Activated naive CD8-positive, alpha-beta T cell treated with anti-CD3 and anti-CD28 coated beads for 36 hours (primary cell): ENCODE measurements around the gene CCDC180. TPM values are rescaled to one million over a fixed set of nuclear protein-coding genes. Genes with fewer than 3 reads are reported as not detected.
"Not testable (repeated sequence)": the region's sequence is repeated elsewhere in the genome, so short reads cannot be mapped to it uniquely, and the experiment has no call there.

Experiments used
- DNase-seq: peaks from one replicate; pipeline ENCODE4 v3.0.0; 2021
- H3K27ac Mint-ChIP-seq: one replicate; pipeline ENCODE4 v1.8.0; 2022; ENCODE audit warnings: mild to moderate bottlenecking, moderate library complexity, mixed read lengths
- H3K27me3 Mint-ChIP-seq: one replicate; pipeline ENCODE4 v1.8.0; 2022; ENCODE audit warnings: mild to moderate bottlenecking, mixed read lengths
- H3K36me3 Mint-ChIP-seq: one replicate; pipeline ENCODE4 v1.8.0; 2021; ENCODE audit warnings: mild to moderate bottlenecking, mixed read lengths
- H3K4me1 Mint-ChIP-seq: one replicate; pipeline ENCODE4 v1.8.0; 2021; ENCODE audit warnings: mixed read lengths
- H3K4me3 Mint-ChIP-seq: one replicate; pipeline ENCODE4 v1.8.0; 2022; ENCODE audit warnings: mild to moderate bottlenecking, moderate library complexity, mixed read lengths
- H3K9me3 Mint-ChIP-seq: one replicate; pipeline ENCODE4 v1.8.0; 2022; ENCODE audit warnings: mixed read lengths
- total RNA-seq, 2 experiments: library from RNA; stranded (reverse); gene quantifications; one replicate each; pipeline ENCODE4 v1.2.3, GENCODE V29; 2021

The CCDC180 gene
- total RNA-seq: 1 to 10 TPM in 1 of 2 experiments, under 1 TPM in 1; 0.54 to 1.3 TPM

DNA sequence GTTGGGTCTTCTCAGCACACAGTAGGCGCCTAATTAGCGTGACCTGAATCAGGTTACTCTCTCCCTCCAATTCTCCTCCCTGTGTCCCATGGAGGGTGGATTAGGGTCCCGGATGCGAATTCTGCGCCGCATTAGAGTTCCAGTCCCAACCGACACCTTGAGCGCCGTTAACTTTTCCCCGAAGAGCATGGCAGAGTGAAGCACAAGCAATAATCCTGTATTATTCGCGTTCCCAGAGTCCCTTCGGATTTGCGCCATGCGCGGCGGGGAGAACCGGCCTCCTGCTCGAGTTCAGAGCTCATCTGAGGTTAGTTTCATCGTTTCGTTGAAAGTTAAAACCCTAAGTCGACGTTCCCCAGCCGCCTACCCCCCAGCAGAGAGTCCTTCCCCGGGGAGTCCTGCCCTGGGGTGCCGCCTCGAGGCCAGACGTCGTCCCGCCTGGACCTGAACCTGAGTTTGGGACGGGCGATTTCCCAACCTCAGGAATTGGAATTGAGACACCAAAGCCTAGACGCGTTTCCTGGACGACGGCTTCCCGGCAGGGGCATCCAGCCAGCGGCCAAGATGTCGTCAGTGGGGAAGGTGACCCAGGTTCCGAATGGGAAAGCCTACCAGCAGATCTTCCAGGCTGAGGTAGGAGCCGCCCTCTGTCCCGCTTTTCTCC, at the start of gene CCDC180:
TSS of gene CCDC180 (plus strand) at position 160 of the 664 bp plus-strand sequence. CDS start at position 565, 405 bp downstream.
- Mint-ChIP-seq H3K27me3 (no peaks in the 10 kb centered on the region), H3K36me3 (peaks cover 1% of the 10 kb centered on the region), H3K27ac (no peak within 1 kb of the TSS), H3K9me3 (peaks cover 3% of the 10 kb centered on the region), H3K4me3 (no peak within 1 kb of the TSS), H3K4me1 (no peaks in the 10 kb centered on the region)
- no peak for DNase-seq

DNA sequence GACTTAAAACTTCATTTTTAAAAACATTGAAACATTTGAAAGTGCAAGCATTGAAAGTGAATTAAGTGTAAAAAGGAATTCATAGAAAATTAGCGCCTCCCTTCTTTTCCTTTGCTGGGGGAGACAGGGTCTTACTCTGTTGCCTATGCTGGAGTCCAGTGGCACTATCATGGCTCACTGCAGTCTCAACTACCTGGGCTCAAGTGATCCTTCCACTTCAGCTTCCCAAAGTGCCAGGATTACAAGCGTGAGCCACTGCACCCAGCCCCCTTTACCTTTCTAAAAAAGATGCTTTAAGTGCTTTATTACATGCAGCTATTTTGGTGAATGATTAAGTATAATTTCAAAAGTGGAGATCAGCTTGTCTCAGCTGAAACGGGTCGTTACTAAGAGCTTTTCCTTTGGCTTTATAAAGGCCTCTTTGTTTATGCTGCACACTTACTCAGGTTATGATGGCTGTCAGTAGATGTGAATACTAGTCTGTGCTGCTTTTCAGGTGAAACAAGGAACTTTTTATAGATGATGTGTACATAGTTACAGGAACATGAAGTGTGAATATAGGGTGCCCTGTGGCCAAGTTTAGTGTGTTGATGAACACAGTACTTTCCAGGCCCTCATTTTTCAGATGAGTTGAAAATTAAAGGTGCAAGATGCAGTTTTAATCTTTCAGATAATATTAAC, 47.5 kb upstream of the CCDC180 start:
- not testable (repeated sequence) for H3K36me3 Mint-ChIP-seq, H3K9me3 Mint-ChIP-seq, H3K4me1 Mint-ChIP-seq, H3K4me3 Mint-ChIP-seq, DNase-seq, H3K27ac Mint-ChIP-seq, H3K27me3 Mint-ChIP-seq

DNA sequence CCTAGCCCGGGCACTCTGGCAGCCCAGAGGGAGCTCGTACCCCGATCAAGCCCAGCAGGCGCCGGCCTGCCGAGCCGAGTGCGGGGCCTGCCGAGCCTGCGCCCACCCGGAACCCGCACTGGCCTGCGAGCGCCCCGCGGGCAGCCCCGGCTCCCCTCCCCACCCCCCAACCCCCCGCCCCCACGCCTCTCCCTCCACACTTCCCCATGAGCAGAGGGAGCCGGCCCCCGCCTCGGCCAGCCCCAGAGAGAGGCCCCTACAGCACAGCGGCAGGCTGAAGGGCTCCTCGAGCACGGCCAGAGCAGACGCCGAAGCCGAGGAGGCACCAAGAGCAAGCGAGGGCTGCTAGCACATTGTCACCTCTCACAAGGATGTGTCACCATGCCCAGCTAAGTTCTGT, 36.2 kb upstream of the CCDC180 start:
- Mint-ChIP-seq H3K36me3 (peaks cover 6% of the 10 kb centered on the region), H3K27ac (no peak overlapping the region), H3K9me3 (no peaks in the 10 kb centered on the region), H3K4me3 (no peak overlapping the region), H3K4me1 (peaks cover 2% of the 10 kb centered on the region), H3K27me3 (no peaks in the 10 kb centered on the region)
- DNase-seq: no peak

DNA sequence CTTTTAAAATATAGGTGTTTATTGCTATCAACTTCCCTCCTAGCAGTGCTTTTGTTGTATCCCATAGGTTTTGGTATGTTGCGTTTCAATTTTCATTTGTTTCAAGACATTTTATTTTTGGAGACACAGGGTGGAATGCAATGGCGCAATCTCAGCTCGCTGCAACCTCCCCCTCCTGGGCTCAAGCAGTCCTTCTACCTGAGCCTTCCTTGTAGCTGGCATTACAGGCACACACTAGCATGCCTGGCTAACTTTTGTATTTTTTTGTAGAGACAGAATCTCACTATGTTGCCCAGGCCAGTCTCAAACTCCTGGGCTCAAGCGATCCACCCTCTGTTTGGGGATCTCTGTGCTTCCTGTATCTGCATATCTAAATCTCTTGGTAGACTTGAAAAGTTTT, 35.4 kb upstream of the CCDC180 start:
- H3K36me3 Mint-ChIP-seq: peaks cover 6% of the 10 kb centered on the region
- peaks cover 2% of the 10 kb centered on the region for H3K4me1 Mint-ChIP-seq
- no peaks in the 10 kb centered on the region for H3K9me3 Mint-ChIP-seq
- no peaks in the 10 kb centered on the region for H3K27me3 Mint-ChIP-seq
- H3K4me3 Mint-ChIP-seq: no peak overlapping the region
- H3K27ac Mint-ChIP-seq: no peak overlapping the region
- DNase-seq: no peak

DNA sequence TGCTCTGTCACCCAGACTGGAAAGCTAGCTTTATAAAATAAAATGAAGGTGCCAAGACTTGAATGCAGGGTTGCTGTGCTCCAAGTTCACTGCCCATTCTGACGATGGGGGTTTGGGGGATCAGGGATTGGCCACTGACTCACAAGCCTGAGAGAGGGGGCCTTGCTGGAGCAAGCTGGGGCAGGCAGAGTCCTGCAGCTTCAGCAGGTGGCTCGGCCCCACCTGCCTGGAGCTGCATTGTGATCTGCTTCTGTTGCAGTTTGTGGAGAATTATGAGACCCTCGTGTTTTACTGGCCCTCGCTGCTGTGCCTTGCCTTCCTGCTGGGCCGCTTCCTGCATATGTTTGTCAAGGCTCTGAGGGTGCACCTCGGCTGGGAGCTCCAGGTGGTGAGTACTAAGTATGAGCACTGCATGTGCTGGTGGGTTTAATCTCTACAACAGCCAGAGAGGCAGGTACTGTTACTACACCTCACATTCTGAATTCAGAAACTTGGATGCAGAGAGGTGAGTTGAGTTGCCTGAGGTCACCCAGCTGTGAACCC, 31.1 kb upstream of the CCDC180 start:
- peaks cover 10% of the 10 kb centered on the region for H3K36me3 Mint-ChIP-seq
- DNase-seq: no peak
- no peaks in the 10 kb centered on the region for H3K9me3 Mint-ChIP-seq
- H3K27me3 Mint-ChIP-seq: no peaks in the 10 kb centered on the region
- H3K4me3 Mint-ChIP-seq: no peak overlapping the region
- peaks cover 2% of the 10 kb centered on the region for H3K4me1 Mint-ChIP-seq
- H3K27ac Mint-ChIP-seq: no peak overlapping the region

DNA sequence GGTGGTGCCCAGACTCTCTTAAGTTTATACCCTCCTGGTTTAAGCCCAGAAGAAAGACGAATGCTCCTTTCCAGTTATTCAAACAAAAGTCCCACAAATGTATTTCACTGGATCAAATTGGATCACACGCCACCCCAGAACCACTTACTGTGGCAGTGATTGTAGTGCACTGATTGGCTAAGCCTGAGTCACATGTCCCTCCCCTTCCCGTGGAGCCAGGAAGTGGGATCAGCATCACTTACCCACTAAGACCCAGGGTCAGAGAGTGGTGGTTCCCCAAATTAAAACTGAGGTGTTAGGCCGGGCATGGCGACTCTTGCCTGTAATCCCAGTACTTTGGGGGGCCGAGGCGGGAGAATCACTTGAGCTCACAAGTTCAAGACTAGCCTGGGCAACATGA, 29.5 kb upstream of the CCDC180 start:
- H3K27ac Mint-ChIP-seq: no peak overlapping the region
- H3K9me3 Mint-ChIP-seq: no peaks in the 10 kb centered on the region
- H3K27me3 Mint-ChIP-seq: no peaks in the 10 kb centered on the region
- H3K4me1 Mint-ChIP-seq: peaks cover 2% of the 10 kb centered on the region
- DNase-seq: no peak
- no peak overlapping the region for H3K4me3 Mint-ChIP-seq
- H3K36me3 Mint-ChIP-seq: peaks cover 13% of the 10 kb centered on the region

DNA sequence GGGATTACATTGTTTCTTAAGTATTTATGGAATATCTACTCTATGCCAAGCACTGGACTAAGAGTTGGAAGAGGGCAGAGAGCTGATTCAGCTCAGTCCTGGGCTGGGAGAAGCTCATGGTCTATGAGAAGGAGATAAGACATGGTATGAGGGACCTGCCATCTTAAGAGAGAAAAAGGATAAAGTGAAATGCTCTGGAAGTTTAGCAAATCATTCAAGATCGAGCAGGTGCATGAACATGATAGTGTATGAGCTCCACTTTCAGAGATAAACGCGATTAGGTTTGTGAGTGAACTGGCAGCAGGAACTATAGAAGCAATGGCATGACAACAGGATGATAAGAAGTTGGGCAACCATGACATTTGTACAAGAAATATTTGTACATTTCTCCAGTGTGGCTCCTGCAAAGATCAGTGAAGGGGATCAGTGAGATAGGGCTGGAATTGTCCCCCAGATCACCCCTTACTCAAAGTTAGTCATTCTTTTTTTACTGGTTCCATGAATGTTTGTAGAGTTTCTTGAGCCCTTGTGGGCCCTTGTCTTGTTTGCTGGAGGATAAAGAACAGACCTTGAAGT, 26.6 kb upstream of the CCDC180 start:
- peaks cover 24% of the 10 kb centered on the region for H3K36me3 Mint-ChIP-seq
- no peak overlapping the region for H3K4me3 Mint-ChIP-seq
- H3K4me1 Mint-ChIP-seq: no peaks in the 10 kb centered on the region
- H3K9me3 Mint-ChIP-seq: peaks cover 2% of the 10 kb centered on the region
- no peak for DNase-seq
- H3K27ac Mint-ChIP-seq: no peak overlapping the region
- no peaks in the 10 kb centered on the region for H3K27me3 Mint-ChIP-seq

DNA sequence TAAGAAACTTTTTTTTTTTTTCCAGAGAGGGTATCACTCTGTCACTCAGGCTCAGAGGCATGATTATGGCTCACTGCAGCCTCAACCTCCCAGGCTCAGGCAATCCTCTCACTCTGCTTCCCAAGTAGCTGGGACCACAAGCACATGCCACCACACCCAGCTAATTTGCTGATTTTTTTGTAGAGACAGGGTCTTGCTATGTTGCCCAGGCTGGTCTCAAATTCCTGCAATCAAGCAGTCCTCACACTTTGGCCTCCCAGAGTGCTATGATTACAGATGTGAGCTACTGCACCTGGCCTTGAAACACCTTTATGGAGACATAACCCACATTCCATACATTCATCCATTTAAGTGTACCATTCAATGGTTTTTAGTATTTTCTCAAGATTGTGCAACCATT, 23.7 kb upstream of the CCDC180 start:
- H3K27me3 Mint-ChIP-seq: no peaks in the 10 kb centered on the region
- peaks cover 44% of the 10 kb centered on the region for H3K36me3 Mint-ChIP-seq
- H3K4me3 Mint-ChIP-seq: no peak overlapping the region
- H3K4me1 Mint-ChIP-seq: no peaks in the 10 kb centered on the region
- H3K27ac Mint-ChIP-seq: no peak overlapping the region
- DNase-seq: no peak
- H3K9me3 Mint-ChIP-seq: peaks cover 5% of the 10 kb centered on the region

DNA sequence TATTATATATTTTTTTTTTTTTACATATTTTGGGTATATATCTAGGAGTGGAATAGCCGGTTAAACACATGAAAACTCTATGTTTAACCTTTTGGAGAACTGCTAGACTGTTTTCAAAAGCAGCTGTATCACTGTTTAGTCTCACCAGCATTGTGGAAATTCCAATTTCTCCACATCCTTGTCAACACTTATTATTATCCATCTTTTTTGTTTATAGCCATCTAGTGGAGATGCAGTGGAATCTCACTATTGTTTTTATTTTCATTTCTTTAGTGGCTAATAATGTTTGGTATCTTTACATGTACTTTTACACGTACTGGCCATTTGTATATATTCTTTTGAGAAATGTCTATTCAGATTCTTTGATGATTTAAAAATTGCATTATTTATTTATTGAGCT, 22.7 kb upstream of the CCDC180 start:
- no peak for DNase-seq
- Mint-ChIP-seq H3K4me3 (no peak overlapping the region), H3K4me1 (no peaks in the 10 kb centered on the region), H3K27me3 (no peaks in the 10 kb centered on the region), H3K36me3 (peaks cover 45% of the 10 kb centered on the region), H3K9me3 (peaks cover 5% of the 10 kb centered on the region), H3K27ac (no peak overlapping the region)

DNA sequence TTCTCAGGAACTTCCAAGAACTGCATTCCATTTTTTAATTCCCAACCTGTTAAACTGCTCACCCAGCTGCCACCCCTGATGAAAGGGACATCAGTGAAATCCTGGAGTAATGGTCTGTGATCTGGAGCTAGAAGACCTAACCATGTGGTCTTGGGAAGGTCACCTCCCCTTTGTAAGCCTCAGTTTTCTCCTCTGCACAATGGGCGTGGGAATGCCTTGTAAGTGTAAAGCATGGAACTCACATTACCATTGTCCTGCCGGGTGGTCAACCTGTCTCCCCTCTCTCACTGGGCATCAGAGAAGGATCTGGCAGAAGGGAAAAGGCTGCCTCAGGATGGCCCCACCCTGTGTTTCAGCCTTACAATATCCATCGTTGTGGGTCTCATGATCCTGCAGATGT, 15.3 kb upstream of the CCDC180 start:
- Mint-ChIP-seq H3K36me3 (peaks cover 43% of the 10 kb centered on the region), H3K4me1 (peaks cover 2% of the 10 kb centered on the region), H3K27ac (no peak overlapping the region), H3K4me3 (no peak overlapping the region), H3K9me3 (peaks cover 2% of the 10 kb centered on the region), H3K27me3 (no peaks in the 10 kb centered on the region)
- no peak for DNase-seq

DNA sequence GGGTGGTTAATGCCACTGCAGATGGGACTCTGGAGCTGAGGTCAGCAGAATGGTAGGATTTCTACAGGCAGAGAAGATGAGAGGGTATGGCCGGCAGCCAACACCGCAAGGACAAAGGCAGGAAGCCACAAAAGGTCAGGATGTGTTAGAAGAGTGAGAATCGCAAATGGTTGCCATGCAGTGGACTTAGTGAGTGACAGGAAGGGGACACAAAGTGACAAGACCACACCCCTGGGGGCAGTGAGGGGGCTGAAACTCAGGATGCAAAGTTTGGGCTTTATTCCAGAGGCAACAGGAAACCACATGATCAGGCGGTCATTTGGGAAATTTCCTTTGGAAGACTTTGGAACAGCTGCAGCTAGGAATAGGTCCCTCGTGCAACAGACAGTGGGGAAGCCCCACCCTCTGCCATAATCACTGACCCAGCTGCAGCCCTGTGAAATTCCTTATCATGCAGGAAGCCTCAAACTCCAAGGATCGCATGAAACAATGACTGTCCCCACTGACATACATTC, 14.2 kb upstream of the CCDC180 start:
- no peaks in the 10 kb centered on the region for H3K27me3 Mint-ChIP-seq
- peaks cover 40% of the 10 kb centered on the region for H3K36me3 Mint-ChIP-seq

DNA sequence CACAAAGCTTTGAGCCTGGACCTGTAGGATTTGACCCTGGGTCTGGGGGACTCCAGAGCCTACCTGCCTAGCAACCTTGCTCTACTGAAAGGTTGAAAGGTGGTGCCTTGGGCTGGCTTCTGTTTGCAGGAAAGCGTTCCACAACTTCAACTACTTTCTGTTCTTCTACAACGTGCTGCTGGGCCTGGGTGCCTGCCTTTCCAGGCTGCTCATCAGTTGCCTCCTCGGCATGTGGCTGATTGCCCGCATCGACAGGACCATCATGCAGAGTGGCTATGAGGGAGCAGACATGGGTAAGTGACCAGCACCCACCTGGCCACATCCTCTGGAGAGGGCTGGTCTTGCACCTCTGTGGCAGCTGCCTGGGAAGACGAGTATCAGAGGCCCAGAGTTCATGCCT, 13.6 kb upstream of the CCDC180 start:
- H3K27ac Mint-ChIP-seq: no peak overlapping the region
- no peaks in the 10 kb centered on the region for H3K27me3 Mint-ChIP-seq
- H3K36me3 Mint-ChIP-seq: peaks cover 38% of the 10 kb centered on the region

More for the DNA sequence above, 14.2 kb upstream of the CCDC180 start:
- H3K27ac Mint-ChIP-seq: no peak overlapping the region
- no peak overlapping the region for H3K4me3 Mint-ChIP-seq
- DNase-seq: no peak
- peaks cover 10% of the 10 kb centered on the region for H3K9me3 Mint-ChIP-seq
- H3K4me1 Mint-ChIP-seq: peaks cover 2% of the 10 kb centered on the region

DNA sequence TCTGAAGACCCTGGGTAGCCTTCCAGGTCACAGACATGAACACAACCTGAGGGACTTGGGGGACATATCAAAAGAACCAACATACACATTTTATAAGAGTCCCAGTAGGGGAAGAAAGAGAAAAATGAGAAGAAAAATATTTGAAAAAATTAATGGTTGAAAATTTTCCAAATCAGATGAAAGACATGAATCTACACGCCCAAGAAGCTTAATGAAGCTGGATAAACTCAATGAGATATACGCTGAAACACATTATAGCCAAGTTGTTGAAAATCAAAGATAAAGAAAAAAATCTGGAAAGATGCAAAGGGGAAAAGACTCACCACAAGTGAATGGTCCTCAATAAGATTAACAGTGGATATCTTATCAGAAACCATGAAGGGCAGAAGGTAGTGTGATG, 9.6 kb upstream of the CCDC180 start:
- Mint-ChIP-seq H3K9me3 (peaks cover 18% of the 10 kb centered on the region), H3K36me3 (peaks cover 37% of the 10 kb centered on the region), H3K27ac (no peak overlapping the region), H3K27me3 (no peaks in the 10 kb centered on the region), H3K4me1 (peaks cover 2% of the 10 kb centered on the region), H3K4me3 (no peak overlapping the region)
- DNase-seq: no peak

More for the DNA sequence above, 13.6 kb upstream of the CCDC180 start:
- H3K4me1 Mint-ChIP-seq: peaks cover 2% of the 10 kb centered on the region
- H3K4me3 Mint-ChIP-seq: no peak overlapping the region
- H3K9me3 Mint-ChIP-seq: peaks cover 13% of the 10 kb centered on the region
- no peak for DNase-seq

DNA sequence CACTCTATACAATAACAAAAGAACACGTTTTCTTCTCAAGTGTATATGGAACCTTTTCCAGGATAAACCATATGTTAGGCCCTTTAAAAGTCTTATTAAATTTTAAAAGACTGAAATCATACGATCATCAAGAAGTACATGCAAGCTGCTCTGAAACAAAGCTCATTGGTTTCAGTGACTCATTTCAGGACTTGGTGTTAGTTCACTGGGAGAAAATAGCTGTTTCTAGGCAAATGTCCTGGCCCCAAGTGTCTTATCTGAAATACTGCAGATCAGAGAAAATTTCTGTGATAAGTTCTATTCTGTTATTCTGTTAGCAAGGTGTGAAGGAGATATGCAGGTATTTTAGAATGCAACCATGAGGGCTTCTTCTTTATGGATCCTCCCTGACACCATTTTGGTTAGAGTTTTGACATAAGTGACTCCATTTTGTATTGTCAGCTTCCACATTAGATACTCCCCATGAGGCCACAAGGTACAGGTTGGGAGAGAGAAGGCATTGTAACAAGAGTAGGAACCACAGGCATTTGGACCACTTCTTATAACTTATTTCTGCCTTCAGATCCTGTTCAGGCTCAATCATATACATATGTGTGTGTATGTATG, 7.5 kb upstream of the CCDC180 start:
- Mint-ChIP-seq H3K36me3 (peaks cover 27% of the 10 kb centered on the region), H3K27me3 (no peaks in the 10 kb centered on the region), H3K4me1 (no peaks in the 10 kb centered on the region), H3K27ac (no peak overlapping the region), H3K9me3 (peaks cover 20% of the 10 kb centered on the region), H3K4me3 (no peak overlapping the region)
- no peak for DNase-seq

DNA sequence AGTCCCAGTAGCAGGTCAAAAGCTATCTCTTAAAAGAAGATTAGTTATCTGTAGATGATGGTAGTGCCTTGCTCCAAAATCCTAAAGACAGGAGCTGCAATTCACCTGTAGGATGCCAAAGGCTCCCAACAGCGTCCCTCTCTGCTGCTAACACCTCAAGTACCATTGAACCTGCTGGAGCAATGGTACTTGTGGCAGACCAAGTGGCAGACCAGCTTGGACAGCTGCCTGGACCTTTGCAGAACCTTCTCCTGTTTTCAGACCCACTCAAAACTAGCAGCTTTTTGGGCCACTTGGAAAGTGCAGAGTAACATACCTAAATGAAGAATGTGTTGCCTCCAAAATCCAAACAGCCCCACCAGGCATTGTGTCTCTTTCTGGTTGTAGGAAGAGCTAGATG, 6.9 kb upstream of the CCDC180 start:
- no peaks in the 10 kb centered on the region for H3K4me1 Mint-ChIP-seq
- peaks cover 20% of the 10 kb centered on the region for H3K9me3 Mint-ChIP-seq
- DNase-seq: no peak
- H3K27me3 Mint-ChIP-seq: no peaks in the 10 kb centered on the region
- H3K36me3 Mint-ChIP-seq: peaks cover 20% of the 10 kb centered on the region
- no peak overlapping the region for H3K4me3 Mint-ChIP-seq
- no peak overlapping the region for H3K27ac Mint-ChIP-seq
